Upper lobe of right lung (tissue), 1 donor: ENCODE results near the gene FRY. TPM values are rescaled to one million over a fixed set of nuclear protein-coding genes. Genes with fewer than 3 reads are reported as not detected.
A peak's percentile ranks its signal among the peaks of the same experiment; 100 is the strongest.

Experiments used
- ATAC-seq: fragments of 200-7000 bp; cut with Tn5 transposase; one replicate; pipeline ENCODE4 v1.9.1; 2020; ENCODE audit warnings: mild to moderate bottlenecking, moderate library complexity
- DNase-seq: peaks from one replicate; pipeline ENCODE4 v3.0.0-alpha.2; 2020
- H3K27ac ChIP-seq: fragments of 200-600 bp; one replicate; pipeline ENCODE4 v1.8.0; 2022
- H3K27me3 ChIP-seq: fragments of 200-600 bp; one replicate; pipeline ENCODE4 v1.8.0; 2022; ENCODE audit warnings: mild to moderate bottlenecking
- H3K36me3 ChIP-seq: fragments of 200-600 bp; one replicate; pipeline ENCODE4 v1.8.0; 2022
- H3K4me1 ChIP-seq: fragments of 200-600 bp; one replicate; pipeline ENCODE4 v1.8.0; 2022
- H3K4me3 ChIP-seq: fragments of 200-600 bp; one replicate; pipeline ENCODE4 v1.8.0; 2022; ENCODE audit warnings: mild to moderate bottlenecking
- H3K9me3 ChIP-seq: fragments of 200-600 bp; one replicate; pipeline ENCODE4 v1.8.0; 2022
- CTCF ChIP-seq: fragments of 200-600 bp; IDR thresholded peaks from one replicate; pipeline ENCODE4 v1.8.0; 2022; ENCODE audit warnings: antibody characterized with exemption
- intact Hi-C: fragments of 100-400 bp; cut with DNase I; formaldehyde crosslinking; loops from one replicate; pipeline ENCODE4 v1.11.0; 2022
- total RNA-seq: library from RNA; stranded (reverse); fragmentation: NEBNext Ultra II Directional; extraction: Animal tissue kit (Norgen Biotek cat#: 25700); gene quantifications from one replicate; pipeline ENCODE4 v1.2.1, GENCODE V29; 2021
- donor health status: DM: no; HTN: yes; CAD: no; lungs with severe emphysema.

Gene FRY
- total RNA-seq, 1 donor from 2014 or later: 76.6 TPM

- Histone ChIP-seq H3K27me3 (no peaks in the 10 kb centered on the region), H3K4me3 (no peak overlapping the region), H3K9me3 (no peaks in the 10 kb centered on the region), H3K36me3 (no peaks in the 10 kb centered on the region), H3K4me1 (no peaks in the 10 kb centered on the region), H3K27ac (no peak overlapping the region)
- no peak for TF ChIP-seq CTCF
- intact Hi-C loops: no loop called here
- no peak for DNase-seq
- ATAC-seq: peak; percentile 61
Measured at GRCh38 chr13:32178763-32179162, 147.2 kb downstream of the FRY start.

- peaks cover 2% of the 10 kb centered on the region for H3K36me3 ChIP-seq
- H3K9me3 ChIP-seq: no peaks in the 10 kb centered on the region
- no peak overlapping the region for H3K4me3 ChIP-seq
- DNase-seq (no peak), ATAC-seq (no peak)
- no peaks in the 10 kb centered on the region for H3K27me3 ChIP-seq
- H3K27ac ChIP-seq: no peak overlapping the region
- intact Hi-C loops: no loop called here
- no peaks in the 10 kb centered on the region for H3K4me1 ChIP-seq
- TF ChIP-seq CTCF: no peak
Measured at GRCh38 chr13:32179708-32180107, 148.1 kb downstream of the FRY start.

GRCh38 chr13:32187651-32188050, 156.1 kb downstream of the FRY start:
- no peaks in the 10 kb centered on the region for H3K9me3 ChIP-seq
- ATAC-seq: no peak
- no peak for TF ChIP-seq CTCF
- H3K4me1 ChIP-seq: no peaks in the 10 kb centered on the region
- intact Hi-C loops: no loop called here
- no peaks in the 10 kb centered on the region for H3K27me3 ChIP-seq
- H3K36me3 ChIP-seq: peaks cover 35% of the 10 kb centered on the region
- H3K27ac ChIP-seq: no peak overlapping the region
- DNase-seq: no peak
- H3K4me3 ChIP-seq: no peak overlapping the region

GRCh38 chr13:32191452-32191998, 160.0 kb downstream of the FRY start:
- ATAC-seq: no peak
- no peaks in the 10 kb centered on the region for H3K4me1 ChIP-seq
- H3K9me3 ChIP-seq: no peaks in the 10 kb centered on the region
- TF ChIP-seq CTCF: no peak
- intact Hi-C loops: no loop called here
- no peak overlapping the region for H3K27ac ChIP-seq
- H3K27me3 ChIP-seq: no peaks in the 10 kb centered on the region
- peaks cover 18% of the 10 kb centered on the region for H3K36me3 ChIP-seq
- no peak for DNase-seq
- H3K4me3 ChIP-seq: no peak overlapping the region

- intact Hi-C loops: no loop called here
- ATAC-seq: no peak
- no peak overlapping the region for H3K27ac ChIP-seq
Measured at GRCh38 chr13:32195713-32196112, 164.1 kb downstream of the FRY start.

More at GRCh38 chr13:32195713-32196112, 164.1 kb downstream of the FRY start:
- H3K9me3 ChIP-seq: no peaks in the 10 kb centered on the region
- no peak for DNase-seq
- no peak for TF ChIP-seq CTCF
- H3K36me3 ChIP-seq: no peaks in the 10 kb centered on the region
- H3K27me3 ChIP-seq: no peaks in the 10 kb centered on the region
- H3K4me3 ChIP-seq: no peak overlapping the region
- no peaks in the 10 kb centered on the region for H3K4me1 ChIP-seq
